Measurements from ENCODE around the gene TKFC. TPM values are rescaled to one million over a fixed set of nuclear protein-coding genes. Genes with fewer than 3 reads are reported as not detected.

The TKFC gene
- total and polyA plus RNA-seq, 5 donors: 12.7 to 19.0 (median 15.9) TPM

DNA sequence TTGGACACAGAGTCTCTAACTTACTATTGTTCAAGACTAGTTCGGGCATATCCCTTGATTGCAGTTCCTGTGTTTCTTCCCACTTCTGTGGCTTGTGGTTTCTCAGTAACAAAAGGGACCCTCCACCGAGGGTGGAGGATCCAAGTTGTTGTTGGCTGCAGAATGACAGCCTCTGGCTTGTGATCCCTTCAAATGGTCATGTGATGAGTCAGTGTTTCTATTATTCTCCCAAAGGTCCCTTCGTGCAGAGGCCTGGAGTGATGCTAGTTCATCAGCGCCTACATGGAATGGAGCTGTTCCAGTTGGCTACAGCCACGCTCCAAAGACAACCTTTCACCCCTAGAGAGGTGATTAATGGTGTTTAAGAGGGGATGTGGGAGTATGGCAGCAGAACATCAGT, 35.3 kb upstream of the TKFC start:
- DNase-seq: peak in 2 of 3 donors; percentile 52 to 75
- intact Hi-C loops (cut with DNase I): no loop called here
- Histone ChIP-seq H3K27me3 (ENCODE audit: control insufficient read depth, insufficient read depth) (no peaks in the 10 kb centered on the region), H3K4me1 (ENCODE audit: control insufficient read depth, insufficient read depth, low read length) (peaks cover 8% of the 10 kb centered on the region), H3K27ac (ENCODE audit: low read length) (no peak overlapping the region), H3K4me3 (ENCODE audit: low read length) (no peak overlapping the region), H3K9me3 (ENCODE audit: control insufficient read depth, low read length) (no peaks in the 10 kb centered on the region)
- WGBS: 19% methylated on average over 5 of the region's 5 CpGs
- peak; percentile 56 to 81 for ATAC-seq

DNA sequence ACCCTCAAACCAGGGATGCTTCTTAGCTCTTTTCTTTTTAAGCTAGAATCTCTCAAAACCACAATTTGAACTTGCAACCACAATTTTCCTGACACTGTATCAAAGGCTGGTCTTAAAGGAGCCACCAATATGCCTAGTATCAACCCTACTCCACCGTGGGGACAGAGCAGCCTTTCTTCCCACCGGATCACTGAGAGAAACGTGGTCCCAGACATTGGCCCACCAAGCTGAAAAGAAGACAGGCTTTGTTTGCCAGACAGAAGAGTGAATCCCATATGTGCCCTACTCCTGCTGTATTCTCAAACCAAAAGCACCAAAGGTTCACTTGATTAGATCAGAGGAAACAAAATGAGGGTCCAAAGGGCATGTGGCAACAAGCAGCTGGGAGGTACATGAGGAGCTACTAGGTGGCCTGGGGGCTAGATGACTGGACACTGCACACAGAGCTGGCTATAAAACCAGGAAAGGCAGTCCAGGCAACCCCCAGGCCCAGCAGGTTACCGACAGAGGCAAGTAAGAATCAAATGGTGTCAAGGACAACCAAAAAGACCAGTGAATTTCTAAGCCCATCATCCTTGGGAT, 34.3 kb upstream of the TKFC start:
- no peak for ATAC-seq
- WGBS: 85% methylated on average over 4 of the region's 4 CpGs
- Histone ChIP-seq H3K4me1 (ENCODE audit: control insufficient read depth, insufficient read depth, low read length) (peaks cover 7% of the 10 kb centered on the region), H3K9me3 (ENCODE audit: control insufficient read depth, low read length) (no peaks in the 10 kb centered on the region), H3K27ac (ENCODE audit: low read length) (no peak overlapping the region), H3K4me3 (ENCODE audit: low read length) (no peak overlapping the region), H3K27me3 (ENCODE audit: control insufficient read depth, insufficient read depth) (no peaks in the 10 kb centered on the region)
- DNase-seq: no peak
- intact Hi-C loops (cut with DNase I): no loop called here

DNA sequence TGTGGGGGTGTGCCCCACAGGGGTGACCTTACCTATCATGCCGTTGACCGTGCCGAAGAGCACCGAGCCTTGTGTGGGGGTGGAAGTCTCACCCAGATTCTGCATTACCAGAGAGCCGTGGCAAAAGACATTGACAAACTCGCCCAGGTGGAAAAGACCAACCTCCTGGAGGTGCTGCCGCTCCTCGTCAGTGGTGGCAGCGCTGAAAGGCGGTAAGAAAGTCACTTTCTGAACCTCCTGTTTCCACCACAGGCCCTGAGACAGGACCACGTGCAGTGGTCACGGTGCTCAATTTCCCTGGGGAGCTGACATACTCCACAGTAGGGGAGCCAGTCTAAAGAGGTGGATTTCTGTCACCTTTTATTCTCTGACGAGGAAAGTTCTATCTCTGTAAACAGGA, 30.5 kb upstream of the TKFC start:
- ATAC-seq (no peak), DNase-seq (no peak)
- H3K4me1 ChIP-seq (ENCODE audit: control insufficient read depth, insufficient read depth, low read length): peaks cover 3% of the 10 kb centered on the region
- H3K4me3 ChIP-seq (ENCODE audit: low read length): no peak overlapping the region
- H3K27me3 ChIP-seq (ENCODE audit: control insufficient read depth, insufficient read depth): no peaks in the 10 kb centered on the region
- H3K9me3 ChIP-seq (ENCODE audit: control insufficient read depth, low read length): no peaks in the 10 kb centered on the region
- no peak overlapping the region for H3K27ac ChIP-seq (ENCODE audit: low read length)
- 91% methylated on average over 13 of the region's 13 CpGs for WGBS
- intact Hi-C loops (cut with DNase I): no loop called here

DNA sequence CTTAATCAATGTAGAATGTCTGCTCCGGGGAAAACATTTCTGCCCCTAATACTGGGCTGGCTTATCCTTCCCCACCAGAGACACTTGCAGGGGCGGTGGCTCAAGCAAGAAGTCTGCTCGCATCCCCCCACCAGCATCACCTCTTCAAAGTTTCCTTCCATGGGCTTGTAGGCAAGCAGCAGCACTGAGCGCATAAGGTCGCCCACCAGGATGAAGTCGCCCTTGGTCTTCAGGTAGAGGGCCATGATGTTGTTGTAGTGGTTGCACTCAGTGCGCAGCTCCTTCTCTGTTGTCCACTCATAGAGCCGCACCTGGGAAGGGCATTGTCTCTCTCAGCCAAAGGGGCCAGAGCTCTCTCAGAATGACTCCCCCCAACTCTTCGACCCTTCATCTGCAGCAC, 29.3 kb upstream of the TKFC start:
- 96% methylated on average over 9 of the region's 9 CpGs for WGBS
- Histone ChIP-seq H3K4me3 (ENCODE audit: low read length) (no peak overlapping the region), H3K9me3 (ENCODE audit: control insufficient read depth, low read length) (no peaks in the 10 kb centered on the region), H3K27me3 (ENCODE audit: control insufficient read depth, insufficient read depth) (no peaks in the 10 kb centered on the region), H3K4me1 (ENCODE audit: control insufficient read depth, insufficient read depth, low read length) (no peaks in the 10 kb centered on the region), H3K27ac (ENCODE audit: low read length) (no peak overlapping the region)
- no peak for ATAC-seq
- DNase-seq: no peak
- intact Hi-C loops (cut with DNase I): no loop called here

DNA sequence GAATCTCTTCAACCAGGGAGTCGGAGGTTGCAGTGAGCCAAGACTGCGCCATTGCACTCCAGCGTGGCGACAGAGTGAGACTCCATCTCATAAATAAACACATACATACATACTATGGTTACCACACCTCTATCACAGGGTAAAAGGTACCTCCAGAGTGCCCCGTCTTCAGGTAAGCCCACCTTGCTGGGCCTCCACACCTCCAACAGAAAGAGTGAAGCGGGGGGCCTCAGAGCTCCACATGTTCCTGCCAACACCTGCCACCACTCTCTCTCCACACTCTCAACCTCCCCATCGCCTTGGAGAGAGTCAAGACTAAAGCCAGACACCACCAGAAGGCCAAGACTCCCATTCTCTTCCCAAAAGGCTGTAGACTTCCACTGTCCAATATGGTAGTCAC, 27.6 kb upstream of the TKFC start:
- Histone ChIP-seq H3K27me3 (ENCODE audit: control insufficient read depth, insufficient read depth) (no peaks in the 10 kb centered on the region), H3K4me3 (ENCODE audit: low read length) (no peak overlapping the region), H3K4me1 (ENCODE audit: control insufficient read depth, insufficient read depth, low read length) (no peaks in the 10 kb centered on the region), H3K9me3 (ENCODE audit: control insufficient read depth, low read length) (no peaks in the 10 kb centered on the region), H3K27ac (ENCODE audit: low read length) (no peak overlapping the region)
- intact Hi-C loops (cut with DNase I): no loop called here
- ATAC-seq (no peak), DNase-seq (no peak)
- 98% methylated on average over 7 of the region's 7 CpGs for WGBS

DNA sequence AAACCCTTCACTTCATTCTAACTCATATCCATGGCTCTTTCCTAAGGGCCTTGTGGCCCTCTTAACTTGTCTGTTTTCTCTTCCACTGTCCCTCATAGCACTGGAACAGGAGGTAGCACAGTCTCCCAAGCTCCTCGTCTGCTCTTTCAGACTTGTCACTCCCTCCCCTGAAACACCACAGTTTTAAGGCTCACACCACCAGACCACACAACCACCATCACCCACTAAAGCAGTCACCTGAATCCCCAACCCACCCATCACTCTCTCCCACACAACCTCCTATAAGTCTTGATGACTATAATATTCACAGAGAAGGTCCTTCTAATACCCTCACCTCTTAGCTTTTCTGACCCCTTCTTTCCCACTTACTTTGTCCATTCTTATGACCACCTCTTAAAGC, 26.8 kb upstream of the TKFC start:
- no peaks in the 10 kb centered on the region for H3K9me3 ChIP-seq (ENCODE audit: control insufficient read depth, low read length)
- H3K4me1 ChIP-seq (ENCODE audit: control insufficient read depth, insufficient read depth, low read length): no peaks in the 10 kb centered on the region
- no peak overlapping the region for H3K4me3 ChIP-seq (ENCODE audit: low read length)
- intact Hi-C loops (cut with DNase I): no loop called here
- DNase-seq (no peak), ATAC-seq (no peak)
- no peak overlapping the region for H3K27ac ChIP-seq (ENCODE audit: low read length)
- WGBS: 87% methylated on average over 1 of the region's 1 CpG
- no peaks in the 10 kb centered on the region for H3K27me3 ChIP-seq (ENCODE audit: control insufficient read depth, insufficient read depth)

DNA sequence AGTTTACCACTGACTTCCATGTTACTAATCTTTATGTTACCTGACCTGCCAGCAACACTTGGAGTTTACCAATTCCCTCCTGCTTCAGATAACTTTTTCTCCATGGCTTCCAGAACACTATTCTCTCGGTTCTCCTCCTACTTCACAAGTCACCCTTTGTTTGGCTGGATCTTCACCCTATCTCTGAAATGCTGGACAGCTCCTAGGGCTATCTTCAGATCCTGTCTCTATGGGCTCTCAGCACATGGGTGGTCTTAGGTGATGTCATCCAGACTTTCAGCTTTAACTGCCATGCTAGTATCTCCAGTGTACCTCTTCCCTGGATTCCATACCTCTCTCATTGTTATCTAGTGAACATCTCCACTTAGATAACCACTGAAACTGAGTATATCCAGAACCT, 25.7 kb upstream of the TKFC start:
- H3K4me1 ChIP-seq (ENCODE audit: control insufficient read depth, insufficient read depth, low read length): no peaks in the 10 kb centered on the region
- WGBS: 48% methylated on average over 1 of the region's 1 CpG
- no peak for DNase-seq
- H3K9me3 ChIP-seq (ENCODE audit: control insufficient read depth, low read length): no peaks in the 10 kb centered on the region
- H3K27ac ChIP-seq (ENCODE audit: low read length): no peak overlapping the region
- H3K27me3 ChIP-seq (ENCODE audit: control insufficient read depth, insufficient read depth): no peaks in the 10 kb centered on the region
- no peak for ATAC-seq
- H3K4me3 ChIP-seq (ENCODE audit: low read length): no peak overlapping the region
- intact Hi-C loops (cut with DNase I): no loop called here

DNA sequence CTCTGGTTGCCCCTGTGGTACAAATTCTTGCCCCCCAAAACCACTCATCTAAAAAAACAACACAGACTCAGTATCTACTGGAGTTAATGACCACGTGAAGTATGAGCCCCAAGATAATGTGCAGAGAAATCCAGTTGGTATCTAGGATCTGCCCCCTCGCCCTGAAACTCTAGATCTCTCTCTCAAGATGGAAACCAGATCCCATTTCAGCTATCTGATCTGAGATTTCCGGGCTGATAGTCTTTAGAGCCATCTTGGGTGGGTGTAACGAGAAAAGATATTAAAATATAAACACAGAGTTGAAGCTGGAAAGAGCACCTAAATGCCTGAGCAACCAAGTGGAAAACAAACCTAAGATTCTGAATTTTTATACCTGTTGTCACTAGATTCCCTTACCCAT, 23.9 kb upstream of the TKFC start:
- 90% methylated on average over 4 of the region's 4 CpGs for WGBS
- no peak overlapping the region for H3K27ac ChIP-seq (ENCODE audit: low read length)

DNA sequence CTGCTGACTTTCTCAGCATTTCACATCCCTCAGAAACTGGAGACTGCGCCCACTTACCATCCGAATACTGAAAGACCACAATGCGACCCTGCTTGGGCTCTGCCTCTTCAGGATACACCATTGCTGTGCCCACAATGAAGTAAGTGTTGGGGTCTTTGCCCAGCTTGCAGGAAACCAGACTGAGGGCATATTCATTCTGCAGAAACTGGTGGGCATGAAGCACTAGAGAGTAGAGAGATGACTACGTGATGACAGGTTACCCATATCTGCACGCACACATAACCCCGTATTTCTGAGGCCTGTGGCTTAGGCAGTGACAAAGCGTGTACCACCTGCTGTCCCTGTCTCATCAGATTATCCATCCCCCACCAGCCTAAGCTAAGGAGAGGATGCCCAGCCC, 23.3 kb upstream of the TKFC start:
- 92% methylated on average over 7 of the region's 7 CpGs for WGBS
- no peaks in the 10 kb centered on the region for H3K9me3 ChIP-seq (ENCODE audit: control insufficient read depth, low read length)
- intact Hi-C loops (cut with DNase I): no loop called here
- no peaks in the 10 kb centered on the region for H3K27me3 ChIP-seq (ENCODE audit: control insufficient read depth, insufficient read depth)
- H3K27ac ChIP-seq (ENCODE audit: low read length): no peak overlapping the region
- no peak for ATAC-seq
- no peaks in the 10 kb centered on the region for H3K4me1 ChIP-seq (ENCODE audit: control insufficient read depth, insufficient read depth, low read length)
- no peak for DNase-seq
- no peak overlapping the region for H3K4me3 ChIP-seq (ENCODE audit: low read length)

More for the DNA sequence above, 23.9 kb upstream of the TKFC start:
- no peaks in the 10 kb centered on the region for H3K9me3 ChIP-seq (ENCODE audit: control insufficient read depth, low read length)
- no peak overlapping the region for H3K4me3 ChIP-seq (ENCODE audit: low read length)
- intact Hi-C loops (cut with DNase I): no loop called here
- ATAC-seq: no peak
- no peak for DNase-seq
- H3K27me3 ChIP-seq (ENCODE audit: control insufficient read depth, insufficient read depth): no peaks in the 10 kb centered on the region
- H3K4me1 ChIP-seq (ENCODE audit: control insufficient read depth, insufficient read depth, low read length): no peaks in the 10 kb centered on the region

DNA sequence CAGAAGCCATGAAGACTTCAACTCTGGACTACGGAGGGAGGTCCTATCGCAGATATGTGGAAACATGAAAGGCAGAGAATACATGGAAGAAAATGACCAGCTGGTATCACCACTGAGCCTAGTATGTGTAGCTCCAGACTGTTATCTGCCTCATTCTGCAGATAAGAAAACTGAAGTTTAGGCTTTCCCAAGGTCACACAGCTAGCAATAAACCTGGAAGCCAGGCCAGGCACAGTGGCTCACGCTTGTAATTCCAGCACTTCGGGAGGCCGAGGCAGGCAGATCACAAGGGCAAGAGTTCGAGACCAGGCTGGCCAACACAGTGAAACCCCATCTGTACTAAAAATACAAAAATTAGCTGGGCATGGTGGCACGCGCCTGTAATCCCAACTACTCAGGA, 22.3 kb upstream of the TKFC start:
- no peak overlapping the region for H3K4me3 ChIP-seq (ENCODE audit: low read length)
- no peaks in the 10 kb centered on the region for H3K4me1 ChIP-seq (ENCODE audit: control insufficient read depth, insufficient read depth, low read length)
- no peaks in the 10 kb centered on the region for H3K27me3 ChIP-seq (ENCODE audit: control insufficient read depth, insufficient read depth)
- intact Hi-C loops (cut with DNase I): no loop called here
- no peak for DNase-seq
- no peak for ATAC-seq
- 88% methylated on average over 8 of the region's 8 CpGs for WGBS
- H3K9me3 ChIP-seq (ENCODE audit: control insufficient read depth, low read length): no peaks in the 10 kb centered on the region
- no peak overlapping the region for H3K27ac ChIP-seq (ENCODE audit: low read length)

DNA sequence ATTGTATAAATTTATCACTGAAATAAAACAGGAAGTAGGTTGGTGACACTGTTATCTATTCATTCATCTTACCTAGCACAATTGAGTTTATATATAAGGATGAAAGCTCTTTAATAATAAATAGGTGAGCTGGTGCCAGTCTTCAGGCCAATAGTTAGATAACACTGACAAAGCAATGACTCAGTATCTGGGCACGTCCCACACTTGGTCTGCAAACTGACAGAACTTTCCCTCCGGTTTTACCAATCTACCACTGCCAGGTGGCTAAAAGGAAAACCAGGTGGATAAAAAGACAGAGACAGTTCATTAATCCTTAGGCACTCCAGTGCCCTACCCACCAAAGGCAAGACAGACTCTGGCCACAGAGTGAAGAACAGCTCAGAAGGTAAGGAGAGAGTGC, 17.8 kb upstream of the TKFC start:
- Histone ChIP-seq H3K27ac (ENCODE audit: low read length) (no peak overlapping the region), H3K27me3 (ENCODE audit: control insufficient read depth, insufficient read depth) (no peaks in the 10 kb centered on the region), H3K9me3 (ENCODE audit: control insufficient read depth, low read length) (no peaks in the 10 kb centered on the region), H3K4me1 (ENCODE audit: control insufficient read depth, insufficient read depth, low read length) (no peaks in the 10 kb centered on the region), H3K4me3 (ENCODE audit: low read length) (no peak overlapping the region)
- WGBS: 81% methylated on average over 2 of the region's 2 CpGs
- ATAC-seq: no peak
- intact Hi-C loops (cut with DNase I): no loop called here
- no peak for DNase-seq

Data from right cardiac atrium (tissue), 5 donors.